GM23338 (cell line): ENCODE data around the gene PLCD3. TPM values are rescaled to one million over a fixed set of nuclear protein-coding genes. Genes with fewer than 3 reads are reported as not detected.

Experiments used
- ATAC-seq: fragments of 200-7000 bp; cut with Tn5 transposase; 3 replicates; pipeline ENCODE4 v1.9.1; 2020
- DNase-seq: peaks from one replicate; pipeline ENCODE4 v3.0.0-alpha.2; 2015; ENCODE audit warnings: low spot score
- H2AFZ ChIP-seq: fragments of 200-600 bp; sonication (generic); 2 replicates; pipeline ENCODE4 v1.8.0; 2016; ENCODE audit warnings: antibody characterized with exemption, mild to moderate bottlenecking, moderate library complexity
- H3F3A ChIP-seq: fragments of 200-600 bp; sonication (generic); replicated peaks from 2 replicates; pipeline ENCODE4 v1.8.0; 2017; ENCODE audit warnings: antibody characterized with exemption, mixed run types, low read depth
- H3K27ac ChIP-seq: fragments of 200-600 bp; sonication (generic); 2 replicates; pipeline ENCODE4 v1.6.1; 2016; ENCODE audit warnings: low read depth
- H3K27me3 ChIP-seq: fragments of 200-600 bp; sonication (generic); 2 replicates; pipeline ENCODE4 v1.8.0; 2016; ENCODE audit warnings: mild to moderate bottlenecking, mixed run types, moderate library complexity; ENCODE audit not compliant: insufficient read depth
- H3K36me3 ChIP-seq: fragments of 200-600 bp; sonication (generic); 2 replicates; pipeline ENCODE4 v1.8.0; 2016; ENCODE audit warnings: mild to moderate bottlenecking; ENCODE audit not compliant: insufficient read depth
- H3K4me1 ChIP-seq: fragments of 200-600 bp; sonication (generic); 2 replicates; pipeline ENCODE4 v1.8.0; 2016; ENCODE audit warnings: mild to moderate bottlenecking, moderate library complexity; ENCODE audit not compliant: insufficient read depth
- H3K4me2 ChIP-seq: fragments of 200-600 bp; sonication (generic); 2 replicates; pipeline ENCODE4 v1.7.1; 2017; ENCODE audit warnings: mixed run types
- H3K4me3 ChIP-seq: fragments of 200-600 bp; sonication (generic); 2 replicates; pipeline ENCODE4 v1.6.1; 2016; ENCODE audit warnings: mixed run types
- H3K79me2 ChIP-seq: fragments of 200-600 bp; sonication (generic); replicated peaks from 2 replicates; pipeline ENCODE4 v1.8.0; 2017; ENCODE audit warnings: mild to moderate bottlenecking; ENCODE audit not compliant: insufficient read depth
- H3K9me2 ChIP-seq: fragments of 200-600 bp; sonication (generic); 2 replicates; pipeline ENCODE4 v1.8.0; 2017; ENCODE audit not compliant: insufficient read depth
- H4K20me1 ChIP-seq: fragments of 200-600 bp; sonication (generic); replicated peaks from 2 replicates; pipeline ENCODE4 v1.8.0; 2017; ENCODE audit warnings: mild to moderate bottlenecking; ENCODE audit not compliant: insufficient read depth
- H3K27ac Mint-ChIP-seq: 2 replicates; pipeline ENCODE4 v1.8.0; 2020; ENCODE audit warnings: inconsistent platforms, mild to moderate bottlenecking, moderate library complexity, mixed read lengths
- H3K27me3 Mint-ChIP-seq: 3 replicates; pipeline ENCODE4 v1.8.0; 2022; ENCODE audit warnings: low read depth, mild to moderate bottlenecking, moderate library complexity, mixed read lengths, inconsistent platforms; ENCODE audit not compliant: insufficient read depth, poor library complexity
- H3K36me3 Mint-ChIP-seq: 3 replicates; pipeline ENCODE4 v1.8.0; 2021; ENCODE audit warnings: low read depth, mild to moderate bottlenecking, inconsistent platforms, moderate library complexity, mixed read lengths
- H3K4me1 Mint-ChIP-seq: 3 replicates; pipeline ENCODE4 v1.8.0; 2020; ENCODE audit warnings: mild to moderate bottlenecking, inconsistent platforms, mixed read lengths
- H3K4me3 Mint-ChIP-seq: 3 replicates; pipeline ENCODE4 v1.8.0; 2021; ENCODE audit warnings: moderate library complexity, mild to moderate bottlenecking, inconsistent platforms, mixed read lengths
- H3K9me3 Mint-ChIP-seq: 3 replicates; pipeline ENCODE4 v1.8.0; 2020; ENCODE audit warnings: moderate library complexity, mild to moderate bottlenecking, inconsistent platforms, mixed read lengths
- CREB1 ChIP-seq: fragments of 250-450 bp; sonication (Bioruptor Pico); IDR thresholded peaks from 2 replicates; pipeline ENCODE4 v1.5.0; 2020; ENCODE audit warnings: low read depth, mild to moderate bottlenecking, moderate library complexity
- EZH2phosphoT487 ChIP-seq: fragments of 200-600 bp; sonication (generic); IDR thresholded peaks from one replicate; pipeline ENCODE4 v1.8.1; 2018; ENCODE audit warnings: antibody characterized with exemption; ENCODE audit not compliant: unreplicated experiment
- JUNB ChIP-seq: IDR thresholded peaks from one replicate; pipeline ENCODE4 v1.6.1; 2016; ENCODE audit warnings: antibody characterized with exemption; ENCODE audit not compliant: unreplicated experiment
- NANOG ChIP-seq: IDR thresholded peaks from 2 replicates; pipeline ENCODE4 v1.6.1; 2016; ENCODE audit warnings: antibody characterized with exemption, borderline replicate concordance
- STAT1 ChIP-seq: IDR thresholded peaks from one replicate; pipeline ENCODE4 v1.6.1; 2016; ENCODE audit warnings: antibody characterized with exemption; ENCODE audit not compliant: unreplicated experiment
- ZNF114 ChIP-seq: fragments of 250-450 bp; sonication (Bioruptor Pico); IDR thresholded peaks from 2 replicates; pipeline ENCODE4 v1.5.0; 2020; ENCODE audit warnings: mild to moderate bottlenecking, moderate library complexity
- ZNF331 ChIP-seq: fragments of 250-450 bp; sonication (Bioruptor Pico); IDR thresholded peaks from 2 replicates; pipeline ENCODE4 v1.5.0; 2020; ENCODE audit warnings: low read depth, mild to moderate bottlenecking, moderate library complexity
- polyA plus RNA-seq: library from polyadenylated mRNA; unstranded; fragments of >200 nt; fragmentation: Nextera tagmentation; extraction: Ambion mirVana; gene quantifications from 2 replicates; pipeline ENCODE4 v1.2.1, GENCODE V29; 2016
- total RNA-seq: library from RNA; depleted of rRNA; stranded (reverse); fragments of >200 nt; shearing (Covaris generic); gene quantifications from 2 replicates; pipeline ENCODE4 v1.2.3, GENCODE V29; 2014
- TF ChIP-seq, protein P1 (sequence below): IDR thresholded peaks from one replicate; pipeline ENCODE4 v1.6.1; 2018; ENCODE audit warnings: antibody characterized with exemption; ENCODE audit not compliant: unreplicated experiment
- TF ChIP-seq, protein P2 (sequence below): IDR thresholded peaks from 2 replicates; pipeline ENCODE4 v1.6.1; 2016; ENCODE audit warnings: antibody characterized with exemption
- TF ChIP-seq, protein P3 (sequence below), 2 experiments: fragments of 200-600 bp in 1 of 2; sonication (generic) in 1 of 2; conservative IDR thresholded peaks; 2 replicates each; pipeline versions ENCODE4 v1.5.1 to v1.6.1; 2016 to 2017; ENCODE audit warnings: antibody characterized with exemption in 2 of 2, low read depth in 2 of 2, mild to moderate bottlenecking in 2 of 2, moderate library complexity in 1 of 2
- TF ChIP-seq, protein P4 (sequence below): fragments of 250-450 bp; sonication (Bioruptor Pico); IDR thresholded peaks from 2 replicates; pipeline ENCODE4 v1.5.0; 2020; ENCODE audit warnings: mild to moderate bottlenecking, moderate library complexity

The PLCD3 gene
- total and polyA plus RNA-seq, 2 experiments from 2014 or later = 3.0 to 32.1 TPM

DNA sequence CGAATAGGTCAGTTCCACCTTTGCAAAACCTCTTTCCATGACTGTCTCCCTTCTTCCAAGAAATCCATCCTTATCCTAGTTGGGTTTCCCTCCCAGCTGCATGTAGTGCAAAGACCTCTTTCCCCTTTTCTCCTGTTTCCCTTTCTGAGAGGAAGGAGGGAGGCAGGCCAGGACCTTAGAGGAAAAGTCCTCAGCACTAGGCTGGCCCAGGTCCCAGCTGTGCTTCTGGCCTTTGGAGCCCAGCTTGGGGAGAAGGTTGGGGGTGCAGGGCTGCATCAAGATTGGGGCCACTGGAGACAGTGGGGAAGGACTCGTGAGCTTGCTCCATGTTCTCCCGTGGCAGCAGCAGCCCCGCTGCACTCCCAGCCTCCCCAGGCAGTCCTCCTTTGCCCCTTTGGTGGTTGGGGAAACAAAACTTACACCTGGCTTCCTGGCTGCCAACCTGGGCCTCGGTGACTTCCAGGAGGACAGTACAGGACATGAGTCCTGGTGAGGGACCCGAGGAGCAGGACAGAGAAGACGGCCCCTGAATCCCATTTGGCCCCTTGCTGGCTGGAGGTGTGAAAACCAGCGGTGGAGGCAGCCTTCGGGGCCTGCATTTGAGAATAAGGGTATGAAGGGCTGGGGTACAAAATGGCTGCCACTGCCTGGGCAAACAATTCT, 29.8 kb upstream of the PLCD3 start:
- Histone ChIP-seq H4K20me1 (no peaks in the 10 kb centered on the region), H3K79me2 (peaks cover 13% of the 10 kb centered on the region), H3K4me3 (peak overlapping the region; percentile 41), H3K27me3 (no peaks in the 10 kb centered on the region), H3F3A (peaks cover 9% of the 10 kb centered on the region; the same call in 1 of the 2 replicates), H3K27ac (no peak overlapping the region), H3K4me2 (peak overlapping the region; percentile 59), H3K4me1 (peaks cover 7% of the 10 kb centered on the region), H3K36me3 (no peaks in the 10 kb centered on the region), H2AFZ (no peak overlapping the region), H3K9me2 (no peaks in the 10 kb centered on the region)
- ATAC-seq (no peak), DNase-seq (no peak)
- Mint-ChIP-seq H3K4me1 (peaks cover 26% of the 10 kb centered on the region), H3K27ac (peak overlapping the region; percentile 90), H3K27me3 (peaks cover 10% of the 10 kb centered on the region), H3K9me3 (no peaks in the 10 kb centered on the region), H3K36me3 (peaks cover 15% of the 10 kb centered on the region), H3K4me3 (peak overlapping the region; percentile 95)
- TF ChIP-seq CREB1 (CRISPR knock-in tag) = no peak
- no peak for TF ChIP-seq NANOG
- TF ChIP-seq, protein P1, sequence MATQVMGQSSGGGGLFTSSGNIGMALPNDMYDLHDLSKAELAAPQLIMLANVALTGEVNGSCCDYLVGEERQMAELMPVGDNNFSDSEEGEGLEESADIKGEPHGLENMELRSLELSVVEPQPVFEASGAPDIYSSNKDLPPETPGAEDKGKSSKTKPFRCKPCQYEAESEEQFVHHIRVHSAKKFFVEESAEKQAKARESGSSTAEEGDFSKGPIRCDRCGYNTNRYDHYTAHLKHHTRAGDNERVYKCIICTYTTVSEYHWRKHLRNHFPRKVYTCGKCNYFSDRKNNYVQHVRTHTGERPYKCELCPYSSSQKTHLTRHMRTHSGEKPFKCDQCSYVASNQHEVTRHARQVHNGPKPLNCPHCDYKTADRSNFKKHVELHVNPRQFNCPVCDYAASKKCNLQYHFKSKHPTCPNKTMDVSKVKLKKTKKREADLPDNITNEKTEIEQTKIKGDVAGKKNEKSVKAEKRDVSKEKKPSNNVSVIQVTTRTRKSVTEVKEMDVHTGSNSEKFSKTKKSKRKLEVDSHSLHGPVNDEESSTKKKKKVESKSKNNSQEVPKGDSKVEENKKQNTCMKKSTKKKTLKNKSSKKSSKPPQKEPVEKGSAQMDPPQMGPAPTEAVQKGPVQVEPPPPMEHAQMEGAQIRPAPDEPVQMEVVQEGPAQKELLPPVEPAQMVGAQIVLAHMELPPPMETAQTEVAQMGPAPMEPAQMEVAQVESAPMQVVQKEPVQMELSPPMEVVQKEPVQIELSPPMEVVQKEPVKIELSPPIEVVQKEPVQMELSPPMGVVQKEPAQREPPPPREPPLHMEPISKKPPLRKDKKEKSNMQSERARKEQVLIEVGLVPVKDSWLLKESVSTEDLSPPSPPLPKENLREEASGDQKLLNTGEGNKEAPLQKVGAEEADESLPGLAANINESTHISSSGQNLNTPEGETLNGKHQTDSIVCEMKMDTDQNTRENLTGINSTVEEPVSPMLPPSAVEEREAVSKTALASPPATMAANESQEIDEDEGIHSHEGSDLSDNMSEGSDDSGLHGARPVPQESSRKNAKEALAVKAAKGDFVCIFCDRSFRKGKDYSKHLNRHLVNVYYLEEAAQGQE = no peak
- no peak for TF ChIP-seq EZH2phosphoT487
- TF ChIP-seq STAT1 = no peak
- TF ChIP-seq, protein P2, sequence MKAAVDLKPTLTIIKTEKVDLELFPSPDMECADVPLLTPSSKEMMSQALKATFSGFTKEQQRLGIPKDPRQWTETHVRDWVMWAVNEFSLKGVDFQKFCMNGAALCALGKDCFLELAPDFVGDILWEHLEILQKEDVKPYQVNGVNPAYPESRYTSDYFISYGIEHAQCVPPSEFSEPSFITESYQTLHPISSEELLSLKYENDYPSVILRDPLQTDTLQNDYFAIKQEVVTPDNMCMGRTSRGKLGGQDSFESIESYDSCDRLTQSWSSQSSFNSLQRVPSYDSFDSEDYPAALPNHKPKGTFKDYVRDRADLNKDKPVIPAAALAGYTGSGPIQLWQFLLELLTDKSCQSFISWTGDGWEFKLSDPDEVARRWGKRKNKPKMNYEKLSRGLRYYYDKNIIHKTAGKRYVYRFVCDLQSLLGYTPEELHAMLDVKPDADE = no peak
- TF ChIP-seq JUNB = no peak
- TF ChIP-seq ZNF114 (CRISPR knock-in tag) = no peak
- TF ChIP-seq, protein P3, sequence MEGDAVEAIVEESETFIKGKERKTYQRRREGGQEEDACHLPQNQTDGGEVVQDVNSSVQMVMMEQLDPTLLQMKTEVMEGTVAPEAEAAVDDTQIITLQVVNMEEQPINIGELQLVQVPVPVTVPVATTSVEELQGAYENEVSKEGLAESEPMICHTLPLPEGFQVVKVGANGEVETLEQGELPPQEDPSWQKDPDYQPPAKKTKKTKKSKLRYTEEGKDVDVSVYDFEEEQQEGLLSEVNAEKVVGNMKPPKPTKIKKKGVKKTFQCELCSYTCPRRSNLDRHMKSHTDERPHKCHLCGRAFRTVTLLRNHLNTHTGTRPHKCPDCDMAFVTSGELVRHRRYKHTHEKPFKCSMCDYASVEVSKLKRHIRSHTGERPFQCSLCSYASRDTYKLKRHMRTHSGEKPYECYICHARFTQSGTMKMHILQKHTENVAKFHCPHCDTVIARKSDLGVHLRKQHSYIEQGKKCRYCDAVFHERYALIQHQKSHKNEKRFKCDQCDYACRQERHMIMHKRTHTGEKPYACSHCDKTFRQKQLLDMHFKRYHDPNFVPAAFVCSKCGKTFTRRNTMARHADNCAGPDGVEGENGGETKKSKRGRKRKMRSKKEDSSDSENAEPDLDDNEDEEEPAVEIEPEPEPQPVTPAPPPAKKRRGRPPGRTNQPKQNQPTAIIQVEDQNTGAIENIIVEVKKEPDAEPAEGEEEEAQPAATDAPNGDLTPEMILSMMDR (conservative IDR thresholded peaks at IDR 0.05; ENCODE audit: low read depth in 2 of 2) = no peak
- TF ChIP-seq, protein P4, sequence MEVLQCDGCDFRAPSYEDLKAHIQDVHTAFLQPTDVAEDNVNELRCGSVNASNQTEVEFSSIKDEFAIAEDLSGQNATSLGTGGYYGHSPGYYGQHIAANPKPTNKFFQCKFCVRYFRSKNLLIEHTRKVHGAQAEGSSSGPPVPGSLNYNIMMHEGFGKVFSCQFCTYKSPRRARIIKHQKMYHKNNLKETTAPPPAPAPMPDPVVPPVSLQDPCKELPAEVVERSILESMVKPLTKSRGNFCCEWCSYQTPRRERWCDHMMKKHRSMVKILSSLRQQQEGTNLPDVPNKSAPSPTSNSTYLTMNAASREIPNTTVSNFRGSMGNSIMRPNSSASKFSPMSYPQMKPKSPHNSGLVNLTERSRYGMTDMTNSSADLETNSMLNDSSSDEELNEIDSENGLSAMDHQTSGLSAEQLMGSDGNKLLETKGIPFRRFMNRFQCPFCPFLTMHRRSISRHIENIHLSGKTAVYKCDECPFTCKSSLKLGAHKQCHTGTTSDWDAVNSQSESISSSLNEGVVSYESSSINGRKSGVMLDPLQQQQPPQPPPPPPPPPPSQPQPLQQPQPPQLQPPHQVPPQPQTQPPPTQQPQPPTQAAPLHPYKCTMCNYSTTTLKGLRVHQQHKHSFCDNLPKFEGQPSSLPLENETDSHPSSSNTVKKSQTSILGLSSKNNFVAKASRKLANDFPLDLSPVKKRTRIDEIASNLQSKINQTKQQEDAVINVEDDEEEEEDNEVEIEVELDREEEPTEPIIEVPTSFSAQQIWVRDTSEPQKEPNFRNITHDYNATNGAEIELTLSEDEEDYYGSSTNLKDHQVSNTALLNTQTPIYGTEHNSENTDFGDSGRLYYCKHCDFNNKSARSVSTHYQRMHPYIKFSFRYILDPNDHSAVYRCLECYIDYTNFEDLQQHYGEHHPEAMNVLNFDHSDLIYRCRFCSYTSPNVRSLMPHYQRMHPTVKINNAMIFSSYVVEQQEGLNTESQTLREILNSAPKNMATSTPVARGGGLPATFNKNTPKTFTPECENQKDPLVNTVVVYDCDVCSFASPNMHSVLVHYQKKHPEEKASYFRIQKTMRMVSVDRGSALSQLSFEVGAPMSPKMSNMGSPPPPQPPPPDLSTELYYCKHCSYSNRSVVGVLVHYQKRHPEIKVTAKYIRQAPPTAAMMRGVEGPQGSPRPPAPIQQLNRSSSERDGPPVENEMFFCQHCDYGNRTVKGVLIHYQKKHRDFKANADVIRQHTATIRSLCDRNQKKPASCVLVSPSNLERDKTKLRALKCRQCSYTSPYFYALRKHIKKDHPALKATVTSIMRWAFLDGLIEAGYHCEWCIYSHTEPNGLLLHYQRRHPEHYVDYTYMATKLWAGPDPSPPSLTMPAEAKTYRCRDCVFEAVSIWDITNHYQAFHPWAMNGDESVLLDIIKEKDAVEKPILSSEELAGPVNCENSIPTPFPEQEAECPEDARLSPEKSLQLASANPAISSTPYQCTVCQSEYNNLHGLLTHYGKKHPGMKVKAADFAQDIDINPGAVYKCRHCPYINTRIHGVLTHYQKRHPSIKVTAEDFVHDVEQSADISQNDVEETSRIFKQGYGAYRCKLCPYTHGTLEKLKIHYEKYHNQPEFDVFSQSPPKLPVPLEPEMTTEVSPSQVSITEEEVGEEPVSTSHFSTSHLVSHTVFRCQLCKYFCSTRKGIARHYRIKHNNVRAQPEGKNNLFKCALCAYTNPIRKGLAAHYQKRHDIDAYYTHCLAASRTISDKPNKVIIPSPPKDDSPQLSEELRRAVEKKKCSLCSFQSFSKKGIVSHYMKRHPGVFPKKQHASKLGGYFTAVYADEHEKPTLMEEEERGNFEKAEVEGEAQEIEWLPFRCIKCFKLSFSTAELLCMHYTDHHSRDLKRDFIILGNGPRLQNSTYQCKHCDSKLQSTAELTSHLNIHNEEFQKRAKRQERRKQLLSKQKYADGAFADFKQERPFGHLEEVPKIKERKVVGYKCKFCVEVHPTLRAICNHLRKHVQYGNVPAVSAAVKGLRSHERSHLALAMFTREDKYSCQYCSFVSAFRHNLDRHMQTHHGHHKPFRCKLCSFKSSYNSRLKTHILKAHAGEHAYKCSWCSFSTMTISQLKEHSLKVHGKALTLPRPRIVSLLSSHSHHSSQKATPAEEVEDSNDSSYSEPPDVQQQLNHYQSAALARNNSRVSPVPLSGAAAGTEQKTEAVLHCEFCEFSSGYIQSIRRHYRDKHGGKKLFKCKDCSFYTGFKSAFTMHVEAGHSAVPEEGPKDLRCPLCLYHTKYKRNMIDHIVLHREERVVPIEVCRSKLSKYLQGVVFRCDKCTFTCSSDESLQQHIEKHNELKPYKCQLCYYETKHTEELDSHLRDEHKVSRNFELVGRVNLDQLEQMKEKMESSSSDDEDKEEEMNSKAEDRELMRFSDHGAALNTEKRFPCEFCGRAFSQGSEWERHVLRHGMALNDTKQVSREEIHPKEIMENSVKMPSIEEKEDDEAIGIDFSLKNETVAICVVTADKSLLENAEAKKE (CRISPR knock-in tag) = no peak
- no peak for TF ChIP-seq ZNF331
